HepG2 (cell line): Measurements from ENCODE around the gene MRPL14. TPM values are rescaled to one million over a fixed set of nuclear protein-coding genes. Genes with fewer than 3 reads are reported as not detected.

Experiments used
- ATAC-seq: fragments of 200-7000 bp; cut with Tn5 transposase; 3 replicates; pipeline ENCODE4 v1.9.1; 2020; ENCODE audit warnings: mild to moderate bottlenecking, moderate library complexity
- BruUV-seq: library from RNA; stranded (reverse); fragments of 400-500 nt; replicated peaks from 2 replicates; lab custom pipeline; 2021; lab: Mats Ljungman, UMichigan
- CTCF ChIA-PET: fragments of 300-600 bp; formaldehyde crosslinking; extraction: SDS; loops from one replicate; lab custom pipeline; 2021; ENCODE audit warnings: low total read pairs, inconsistent platforms, low intra/inter-chr PET ratio; lab: Yijun Ruan, JAX
- POLR2A ChIA-PET: fragments of 350-600 bp; sonication (Branson Sonifier 250); formaldehyde crosslinking; loops from one replicate; lab custom pipeline; 2020; ENCODE audit warnings: antibody characterized with exemption, inconsistent platforms; lab: Yijun Ruan, JAX
- DNase-seq: peaks from one replicate; pipeline ENCODE4 v3.0.0-alpha.2; 2015; ENCODE audit warnings: low spot score
- FAIRE-seq: peaks from 3 replicates; lab custom pipeline; 2011; peaks lifted over from hg19 to GRCh38; lab: Jason Lieb, UNC
- H2AFZ ChIP-seq: one replicate; pipeline ENCODE4 v1.6.1; 2011; ENCODE audit warnings: low read length, inconsistent platforms
- H3K27ac ChIP-seq: fragments of 300-600 bp; 3 replicates; pipeline ENCODE4 v1.8.0; 2011; ENCODE audit warnings: mixed run types, mild to moderate bottlenecking, mixed read lengths, low read length, inconsistent platforms; ENCODE audit not compliant: insufficient read depth; ENCODE audit errors: extremely low read length
- H3K27me3 ChIP-seq, 2 experiments: fragments of 200-600 bp in 1 of 2; 2 replicates in 1 of 2; 3 replicates in 1 of 2; pipeline versions ENCODE4 v1.6.0 to v1.8.0; 2011; ENCODE audit warnings: low read length in 2 of 2, mild to moderate bottlenecking in 2 of 2, moderate library complexity in 2 of 2, inconsistent platforms in 1 of 2; ENCODE audit not compliant: insufficient read depth in 2 of 2, control insufficient read depth in 1 of 2
- H3K36me3 ChIP-seq, 2 experiments: fragments of 200-600 bp in 1 of 2; replicated peaks in 1 of 2; 2 replicates in 1 of 2; 3 replicates in 1 of 2; pipeline versions ENCODE4 v1.5.1 to v1.8.0; 2011; ENCODE audit warnings: low read length in 2 of 2, inconsistent platforms in 1 of 2; ENCODE audit not compliant: insufficient read depth in 2 of 2, control insufficient read depth in 1 of 2
- H3K4me1 ChIP-seq: 2 replicates; pipeline ENCODE4 v1.5.1; 2012; ENCODE audit warnings: low read length, inconsistent platforms; ENCODE audit not compliant: insufficient read depth
- H3K4me2 ChIP-seq: 2 replicates; pipeline ENCODE4 v1.6.0; 2011; ENCODE audit warnings: low read depth, low read length, inconsistent platforms
- H3K4me3 ChIP-seq, 3 experiments: fragments of 200-600 bp in 1 of 3; sonication (generic), shearing (Covaris generic) in 1 of 3; replicated peaks in 1 of 3; 2 replicates each; pipeline ENCODE4 v1.5.1; 2011 to 2016; ENCODE audit warnings: low read length in 3 of 3, inconsistent platforms in 2 of 3, low read depth in 2 of 3, mild to moderate bottlenecking in 2 of 3, control low read depth in 1 of 3, mixed read lengths in 1 of 3; ENCODE audit not compliant: insufficient read depth in 1 of 3
- H3K79me2 ChIP-seq: one replicate; pipeline ENCODE4 v1.6.1; 2011; ENCODE audit warnings: low read length, inconsistent platforms; ENCODE audit not compliant: insufficient read depth
- H3K9ac ChIP-seq: 2 replicates; pipeline ENCODE4 v1.6.0; 2011; ENCODE audit warnings: mild to moderate bottlenecking, low read depth, low read length, inconsistent platforms; ENCODE audit not compliant: insufficient read depth
- H3K9me3 ChIP-seq: 2 replicates; pipeline ENCODE4 v1.5.1; 2012; ENCODE audit warnings: mild to moderate bottlenecking, low read length
- H4K20me1 ChIP-seq: 2 replicates; pipeline ENCODE4 v1.6.0; 2011; ENCODE audit warnings: inconsistent platforms, mild to moderate bottlenecking, low read length, moderate library complexity; ENCODE audit not compliant: insufficient read depth
- DMTF1 ChIP-seq: sonication (generic); formaldehyde crosslinking; IDR thresholded peaks from 2 replicates; pipeline ENCODE4 v1.4.0; 2020; ENCODE audit warnings: mild to moderate bottlenecking, missing genetic modification reagents
- ETV6 ChIP-seq: sonication (generic); formaldehyde crosslinking; conservative IDR thresholded peaks from 2 replicates; pipeline ENCODE4 v1.4.0; 2020; ENCODE audit warnings: missing genetic modification reagents
- FOXK1 ChIP-seq: sonication (generic); formaldehyde crosslinking; IDR thresholded peaks from 2 replicates; pipeline ENCODE4 v1.4.0; 2020; ENCODE audit warnings: low read depth, missing genetic modification reagents, borderline replicate concordance
- NFYC ChIP-seq: IDR thresholded peaks from 2 replicates; pipeline ENCODE4 v1.6.1; 2016; ENCODE audit warnings: missing genetic modification reagents, missing compliant biosample characterization
- SP4 ChIP-seq: sonication (generic); formaldehyde crosslinking; IDR thresholded peaks from 2 replicates; pipeline ENCODE4 v1.8.1; 2023; ENCODE audit warnings: mild to moderate bottlenecking, missing genetic modification reagents
- TEF ChIP-seq: sonication (generic); formaldehyde crosslinking; IDR thresholded peaks from 2 replicates; pipeline ENCODE4 v1.5.0; 2020; ENCODE audit warnings: missing genetic modification reagents
- ZBTB40 ChIP-seq, 2 experiments: fragments of 450-650 bp in 1 of 2; sonication (generic) in 1 of 2; formaldehyde crosslinking in 1 of 2; IDR thresholded peaks; 2 replicates each; pipeline versions ENCODE4 v1.6.1 to v1.8.0; 2016 to 2022; ENCODE audit warnings: antibody characterized with exemption in 1 of 2, mild to moderate bottlenecking in 1 of 2, missing genetic modification reagents in 1 of 2
- ZNF616 ChIP-seq: sonication (generic); formaldehyde crosslinking; IDR thresholded peaks from 2 replicates; pipeline ENCODE4 v1.5.0; 2020; ENCODE audit warnings: low read depth, mild to moderate bottlenecking, missing genetic modification reagents
- ZSCAN31 ChIP-seq: sonication (generic); formaldehyde crosslinking; IDR thresholded peaks from 2 replicates; pipeline ENCODE4 v1.5.0; 2020; ENCODE audit warnings: low read depth, mild to moderate bottlenecking, missing genetic modification reagents
- in situ Hi-C: cut with HindIII; loops from 2 replicates; pipeline ENCODE4 v1.10.0; 2017; ENCODE audit warnings: low pct_unique_long_range_greater_than_20kb; ENCODE audit not compliant: extremely low pct_ligation_motif_present
- intact Hi-C: fragments of 100-400 bp; cut with micrococcal nuclease; formaldehyde crosslinking; loops from one replicate; pipeline ENCODE4 v1.10.0; 2022; ENCODE audit not compliant: unreplicated experiment
- polyA plus RNA-seq, 8 experiments: library from polyadenylated mRNA; depleted of rRNA in 3 of 8; stranded (reverse) in 7 of 8; unstranded in 1 of 8; fragments of >200 nt; fragmentation: Illumina TruSeq in 4 of 8; extraction: Trizol in 4 of 8; gene quantifications; 2 replicates each; pipeline versions ENCODE4 v1.2.1 to v1.2.3, GENCODE V29; 2011 to 2016; ENCODE audit warnings: low read depth in 4 of 8, missing spikeins in 1 of 8, mixed read lengths in 1 of 8; ENCODE audit not compliant: insufficient read depth in 1 of 8
- total RNA-seq, 5 experiments: library from RNA; depleted of rRNA; stranded (reverse); fragments of >200 nt; fragmentation: Illumina TruSeq; extraction: Trizol; gene quantifications; 2 replicates each; pipeline ENCODE4 v1.2.3, GENCODE V29; 2016; ENCODE audit warnings: low read depth in 1 of 5

MRPL14 gene
- total and polyA plus RNA-seq, 2 of the 13 experiments (the other 11 are each of a cell fraction or from before 2014, with no cell fraction given) = 157 to 178 TPM

- Histone ChIP-seq H3K9ac (no peak overlapping the region), H3K27me3 (no peaks in the 10 kb centered on the region), H3K36me3 (peaks cover 33 to 64% of the 10 kb centered on the region in 2 experiments), H4K20me1 (no peaks in the 10 kb centered on the region), H3K4me3 (no peak overlapping the region), H3K9me3 (no peaks in the 10 kb centered on the region), H2AFZ (no peak overlapping the region), H3K4me2 (no peak overlapping the region), H3K79me2 (no peaks in the 10 kb centered on the region), H3K4me1 (peaks cover 28% of the 10 kb centered on the region), H3K27ac (no peak overlapping the region)
- no peak for FAIRE-seq
- no peak for TF ChIP-seq DMTF1 (CRISPR knock-in tag)
- TF ChIP-seq ZNF616 (CRISPR knock-in tag) = no peak
- no peak for TF ChIP-seq TEF (CRISPR knock-in tag)
- TF ChIP-seq ETV6 (CRISPR knock-in tag) = no peak
- TF ChIP-seq SP4 (CRISPR knock-in tag) = no peak
- no peak for TF ChIP-seq NFYC (CRISPR knock-in tag)
- TF ChIP-seq FOXK1 (CRISPR knock-in tag) = no peak
- TF ChIP-seq ZBTB40 (IDR thresholded peaks at IDR 0.05) = no peak
- TF ChIP-seq ZBTB40 (CRISPR knock-in tag; IDR thresholded peaks at IDR 0.05) = no peak
- no peak for TF ChIP-seq ZSCAN31
- intact Hi-C loops (no loop called here), in situ Hi-C loops (no loop called here)
- ChIA-PET CTCF (no interaction called here), POLR2A (no interaction called here)
- ATAC-seq = no peak
- BruUV-seq = no TSS peak
- DNase-seq = no peak
These were observed 18.6 kb upstream of the MRPL14 start for GRCh38 chr6:44145839-44146238.
